AG09319 (cell line): ENCODE data around the gene TARBP1.

Experiments
- DNase-seq: peaks from one replicate; pipeline ENCODE4 v3.0.0-alpha.2; 2010; ENCODE audit warnings: low read depth; ENCODE audit errors: extremely low read depth
- TF ChIP-seq, protein P1 (sequence below): IDR thresholded peaks from 2 replicates; pipeline ENCODE4 v1.5.1; 2011; ENCODE audit warnings: low read depth, mild to moderate bottlenecking, inconsistent platforms, low read length, moderate library complexity

Gene TARBP1, protein sequence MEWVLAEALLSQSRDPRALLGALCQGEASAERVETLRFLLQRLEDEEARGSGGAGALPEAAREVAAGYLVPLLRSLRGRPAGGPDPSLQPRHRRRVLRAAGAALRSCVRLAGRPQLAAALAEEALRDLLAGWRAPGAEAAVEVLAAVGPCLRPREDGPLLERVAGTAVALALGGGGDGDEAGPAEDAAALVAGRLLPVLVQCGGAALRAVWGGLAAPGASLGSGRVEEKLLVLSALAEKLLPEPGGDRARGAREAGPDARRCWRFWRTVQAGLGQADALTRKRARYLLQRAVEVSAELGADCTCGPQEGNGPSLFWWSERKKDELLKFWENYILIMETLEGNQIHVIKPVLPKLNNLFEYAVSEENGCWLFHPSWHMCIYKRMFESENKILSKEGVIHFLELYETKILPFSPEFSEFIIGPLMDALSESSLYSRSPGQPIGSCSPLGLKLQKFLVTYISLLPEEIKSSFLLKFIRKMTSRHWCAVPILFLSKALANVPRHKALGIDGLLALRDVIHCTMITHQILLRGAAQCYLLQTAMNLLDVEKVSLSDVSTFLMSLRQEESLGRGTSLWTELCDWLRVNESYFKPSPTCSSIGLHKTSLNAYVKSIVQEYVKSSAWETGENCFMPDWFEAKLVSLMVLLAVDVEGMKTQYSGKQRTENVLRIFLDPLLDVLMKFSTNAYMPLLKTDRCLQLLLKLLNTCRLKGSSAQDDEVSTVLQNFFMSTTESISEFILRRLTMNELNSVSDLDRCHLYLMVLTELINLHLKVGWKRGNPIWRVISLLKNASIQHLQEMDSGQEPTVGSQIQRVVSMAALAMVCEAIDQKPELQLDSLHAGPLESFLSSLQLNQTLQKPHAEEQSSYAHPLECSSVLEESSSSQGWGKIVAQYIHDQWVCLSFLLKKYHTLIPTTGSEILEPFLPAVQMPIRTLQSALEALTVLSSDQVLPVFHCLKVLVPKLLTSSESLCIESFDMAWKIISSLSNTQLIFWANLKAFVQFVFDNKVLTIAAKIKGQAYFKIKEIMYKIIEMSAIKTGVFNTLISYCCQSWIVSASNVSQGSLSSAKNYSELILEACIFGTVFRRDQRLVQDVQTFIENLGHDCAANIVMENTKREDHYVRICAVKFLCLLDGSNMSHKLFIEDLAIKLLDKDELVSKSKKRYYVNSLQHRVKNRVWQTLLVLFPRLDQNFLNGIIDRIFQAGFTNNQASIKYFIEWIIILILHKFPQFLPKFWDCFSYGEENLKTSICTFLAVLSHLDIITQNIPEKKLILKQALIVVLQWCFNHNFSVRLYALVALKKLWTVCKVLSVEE (N-terminal part only)

DNA sequence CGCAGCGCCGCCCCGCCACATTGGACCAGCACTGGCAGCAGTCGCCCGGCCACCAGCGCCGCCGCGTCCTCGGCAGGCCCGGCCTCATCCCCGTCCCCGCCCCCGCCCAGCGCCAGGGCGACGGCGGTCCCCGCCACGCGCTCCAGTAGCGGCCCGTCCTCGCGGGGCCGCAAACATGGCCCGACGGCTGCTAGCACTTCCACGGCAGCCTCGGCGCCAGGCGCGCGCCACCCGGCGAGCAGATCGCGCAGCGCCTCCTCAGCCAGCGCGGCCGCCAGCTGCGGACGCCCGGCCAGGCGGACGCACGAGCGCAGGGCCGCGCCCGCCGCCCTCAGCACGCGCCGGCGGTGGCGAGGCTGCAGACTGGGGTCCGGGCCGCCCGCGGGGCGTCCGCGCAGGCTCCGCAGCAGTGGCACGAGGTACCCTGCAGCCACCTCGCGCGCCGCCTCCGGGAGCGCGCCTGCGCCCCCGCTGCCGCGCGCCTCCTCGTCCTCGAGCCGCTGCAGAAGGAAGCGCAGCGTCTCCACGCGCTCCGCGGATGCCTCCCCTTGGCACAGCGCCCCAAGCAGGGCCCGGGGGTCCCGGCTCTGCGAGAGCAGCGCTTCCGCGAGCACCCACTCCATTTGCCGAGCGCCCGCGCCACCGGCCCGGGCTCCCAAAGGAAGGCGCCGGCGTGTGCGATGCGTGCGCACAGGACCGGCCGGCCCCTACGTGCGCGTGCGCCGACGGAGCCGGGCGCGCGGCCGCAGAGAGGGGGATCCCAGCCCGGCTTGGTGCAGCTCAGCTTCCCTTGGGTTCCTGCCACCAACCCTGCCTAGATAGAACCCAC is at the start of gene TARBP1:
TSS of gene TARBP1 (minus strand) at position 699 of the 829 bp plus-strand sequence. CDS start at position 623, 76 bp downstream.
- peak; percentile 35 for DNase-seq
- TF ChIP-seq, protein P1, sequence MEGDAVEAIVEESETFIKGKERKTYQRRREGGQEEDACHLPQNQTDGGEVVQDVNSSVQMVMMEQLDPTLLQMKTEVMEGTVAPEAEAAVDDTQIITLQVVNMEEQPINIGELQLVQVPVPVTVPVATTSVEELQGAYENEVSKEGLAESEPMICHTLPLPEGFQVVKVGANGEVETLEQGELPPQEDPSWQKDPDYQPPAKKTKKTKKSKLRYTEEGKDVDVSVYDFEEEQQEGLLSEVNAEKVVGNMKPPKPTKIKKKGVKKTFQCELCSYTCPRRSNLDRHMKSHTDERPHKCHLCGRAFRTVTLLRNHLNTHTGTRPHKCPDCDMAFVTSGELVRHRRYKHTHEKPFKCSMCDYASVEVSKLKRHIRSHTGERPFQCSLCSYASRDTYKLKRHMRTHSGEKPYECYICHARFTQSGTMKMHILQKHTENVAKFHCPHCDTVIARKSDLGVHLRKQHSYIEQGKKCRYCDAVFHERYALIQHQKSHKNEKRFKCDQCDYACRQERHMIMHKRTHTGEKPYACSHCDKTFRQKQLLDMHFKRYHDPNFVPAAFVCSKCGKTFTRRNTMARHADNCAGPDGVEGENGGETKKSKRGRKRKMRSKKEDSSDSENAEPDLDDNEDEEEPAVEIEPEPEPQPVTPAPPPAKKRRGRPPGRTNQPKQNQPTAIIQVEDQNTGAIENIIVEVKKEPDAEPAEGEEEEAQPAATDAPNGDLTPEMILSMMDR, result peak; percentile 11; the same call in 1 of the 2 replicates

- TF ChIP-seq, protein P1, result no peak
- DNase-seq, result no peak
Measured at GRCh38 chr1:234528074-234528865, 49.3 kb upstream of the TARBP1 start.

- TF ChIP-seq, protein P1, result no peak
- DNase-seq, result no peak
Measured at GRCh38 chr1:234527346-234527745, 48.4 kb upstream of the TARBP1 start.

GRCh38 chr1:234526922-234527321 is 47.9 kb upstream of the TARBP1 start:
- TF ChIP-seq, protein P1, result no peak
- DNase-seq, result no peak

GRCh38 chr1:234525099-234525799 is 46.3 kb upstream of the TARBP1 start:
- DNase-seq, result no peak
- TF ChIP-seq, protein P1, result no peak
